DOHH2 (cell line): ENCODE measurements around the gene COL4A3.

Experiments used
- CTCF ChIP-seq: fragments of 200-600 bp; sonication (generic); IDR thresholded peaks from one replicate; pipeline ENCODE4 v1.5.1; 2014; ENCODE audit warnings: antibody characterized with exemption, mild to moderate bottlenecking, low read depth, low read length; ENCODE audit not compliant: poor library complexity, severe bottlenecking
- EZH2phosphoT487 ChIP-seq: fragments of 200-600 bp; sonication (generic); IDR thresholded peaks from 2 replicates; pipeline ENCODE4 v1.6.1; 2017; ENCODE audit warnings: borderline replicate concordance, mild to moderate bottlenecking, antibody characterized with exemption, low read length, moderate library complexity, mixed read lengths

- TF ChIP-seq CTCF (no peak), EZH2phosphoT487 (no peak)
Measured at GRCh38 chr2:227206406-227206805, 42.0 kb downstream of the COL4A3 start.
